HT1080 (cell line): ENCODE measurements around the gene INPP4A. TPM values are rescaled to one million over a fixed set of nuclear protein-coding genes. Genes with fewer than 3 reads are reported as not detected.
A peak's percentile ranks its signal among the peaks of the same experiment; 100 is the strongest.
"Not testable (repeated sequence)": the region's sequence is repeated elsewhere in the genome, so short reads cannot be mapped to it uniquely, and the experiment has no call there.

Experiments
- DNase-seq: peaks from one replicate; pipeline ENCODE4 v3.0.0-alpha.2; 2015; ENCODE audit warnings: low read depth
- total RNA-seq: library from RNA; depleted of rRNA; stranded (reverse); fragments of >200 nt; shearing (Covaris generic); gene quantifications from 2 replicates; pipeline ENCODE4 v1.2.3, GENCODE V29; 2014

INPP4A gene
- total RNA-seq, 1 experiment from 2014 or later: 18.1 TPM

DNA sequence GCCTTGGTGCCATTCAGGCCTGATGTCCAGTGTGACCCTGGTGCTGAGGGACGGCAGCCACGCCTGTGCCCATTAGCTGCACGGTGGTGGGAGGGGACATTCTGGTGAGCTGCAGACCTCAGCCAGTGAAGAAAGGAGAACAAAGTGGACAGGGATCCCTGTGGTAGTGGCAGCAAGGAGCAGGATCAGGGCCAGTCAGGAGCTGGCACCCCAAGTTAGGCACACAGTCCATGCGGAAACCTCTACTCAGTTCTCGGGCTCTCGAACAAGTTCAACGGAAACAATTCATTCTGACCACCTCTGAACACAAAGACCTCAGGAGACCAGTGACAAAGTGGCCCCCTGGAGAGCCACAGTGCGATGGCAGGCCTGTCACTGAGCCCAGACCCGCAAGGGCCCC is 133.6 kb downstream of the INPP4A start:
- no peak for DNase-seq

DNA sequence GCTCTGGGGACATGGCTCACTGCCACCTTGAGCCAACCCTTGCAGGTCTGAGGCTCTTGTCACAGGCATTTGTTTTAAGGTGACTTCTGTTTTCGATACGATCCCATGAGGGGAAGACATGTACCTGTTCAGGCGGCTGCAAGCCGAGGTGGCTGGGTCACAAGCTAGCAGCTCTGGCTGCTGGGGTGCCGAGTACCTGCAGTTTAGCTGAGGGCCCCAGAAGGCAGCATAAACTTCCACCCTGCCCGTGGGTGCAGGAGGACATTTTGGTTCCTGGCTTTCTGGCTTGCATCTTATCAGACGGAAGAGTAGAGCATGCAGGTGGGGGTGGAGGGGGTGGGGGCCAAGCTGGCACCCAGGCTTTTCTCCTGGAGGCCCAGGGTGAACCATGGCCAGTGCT is 135.3 kb downstream of the INPP4A start:
- DNase-seq: no peak

- DNase-seq: no peak
Observed at GRCh38 chr2:98580656-98581284, 136.1 kb downstream of the INPP4A start.

- DNase-seq: no peak
Observed at GRCh38 chr2:98582523-98582922, 137.9 kb downstream of the INPP4A start.

DNA sequence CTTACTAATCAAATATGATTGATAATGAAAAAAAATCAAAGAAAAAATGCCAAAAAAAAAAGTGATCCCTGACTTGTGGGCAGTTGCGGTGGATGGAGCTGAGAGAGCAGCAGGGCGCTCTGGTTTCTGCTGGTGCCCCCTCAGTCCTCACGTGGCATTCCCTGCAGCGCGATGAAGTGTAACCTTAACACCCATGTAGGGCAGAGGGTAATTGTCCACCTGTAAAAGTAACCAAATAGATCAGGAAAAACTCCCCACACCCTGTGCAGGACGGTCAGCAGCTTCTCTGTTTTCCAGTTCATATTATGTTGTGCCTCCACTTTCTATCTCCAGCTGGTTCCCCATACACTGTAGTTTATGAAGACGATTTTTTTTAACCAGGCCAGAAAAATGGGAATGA is 138.6 kb downstream of the INPP4A start:
- DNase-seq: no peak

GRCh38 chr2:98583816-98584618 is 139.4 kb downstream of the INPP4A start:
- DNase-seq: no peak

DNA sequence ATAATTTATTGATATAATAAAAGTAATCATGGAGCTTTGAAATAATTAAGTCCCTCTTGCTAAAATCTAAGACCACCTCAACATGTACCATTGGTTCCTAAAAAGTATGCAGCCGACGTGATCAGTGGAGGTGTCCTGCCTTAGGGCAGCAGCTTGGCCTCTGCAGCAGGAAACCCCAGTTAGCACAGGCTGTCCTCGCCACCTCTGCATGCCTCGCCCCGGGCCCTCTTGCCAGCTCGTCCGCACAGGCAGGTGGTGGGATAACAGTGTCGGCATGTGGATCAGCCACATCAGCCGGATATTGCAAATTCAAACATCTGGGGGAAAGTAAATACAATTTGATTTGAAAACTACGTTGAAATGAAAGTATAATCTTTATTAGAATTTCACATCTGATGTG is 140.7 kb downstream of the INPP4A start:
- DNase-seq: no peak

DNA sequence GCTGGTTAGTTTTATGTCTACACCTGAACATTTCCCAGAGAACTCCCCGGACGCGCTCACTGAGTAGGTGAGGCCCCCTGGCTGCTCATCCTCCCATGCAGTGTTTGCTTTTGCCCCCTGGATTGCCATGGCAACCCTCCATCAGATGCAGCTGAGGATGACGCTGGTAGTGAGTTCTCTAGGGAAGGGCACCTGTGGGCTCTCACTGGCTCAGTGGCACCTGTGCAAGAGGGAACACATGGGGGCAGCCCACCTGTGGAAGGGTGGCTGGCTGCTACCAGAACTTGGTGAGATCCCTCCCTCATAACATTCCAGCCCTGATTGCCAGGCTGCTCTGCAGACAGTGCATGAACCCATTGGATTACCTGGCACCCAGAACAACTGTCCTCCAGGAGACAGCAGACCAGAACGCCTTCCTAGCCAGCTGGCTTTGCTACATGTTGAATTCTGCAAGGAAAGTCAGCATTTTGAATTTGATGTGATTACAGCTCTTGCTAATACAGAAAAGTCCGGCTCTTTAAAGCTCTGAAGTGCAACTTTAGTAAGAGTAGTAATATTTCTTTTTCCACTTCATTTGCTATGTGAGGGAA is 142.0 kb downstream of the INPP4A start:
- DNase-seq: no peak

DNA sequence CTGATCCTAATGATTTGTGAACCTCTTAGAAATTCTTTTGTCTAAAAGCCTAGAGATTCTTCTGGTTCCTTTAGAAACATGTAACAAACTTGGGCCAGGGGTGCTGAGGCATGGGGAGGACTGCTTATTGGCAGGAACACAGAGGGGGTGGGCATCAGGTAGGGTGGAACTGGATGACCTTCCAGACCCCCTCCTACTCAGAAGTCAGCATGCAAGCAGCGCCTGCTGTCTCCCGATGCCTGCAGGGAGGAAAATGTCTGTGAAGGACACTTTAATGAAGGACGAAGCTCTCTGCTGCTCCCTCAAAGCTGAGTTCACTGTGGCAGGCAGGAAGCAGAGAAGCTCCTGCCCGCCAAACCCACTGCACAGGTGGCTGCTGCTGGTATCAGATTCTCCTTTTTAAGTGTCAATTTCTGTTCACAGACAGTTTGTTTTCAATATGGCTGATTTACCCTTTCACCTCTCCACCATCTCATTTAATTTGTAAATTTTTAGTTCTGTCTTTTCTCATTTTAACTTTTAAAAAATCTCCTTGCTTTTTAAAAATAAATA is 144.3 kb downstream of the INPP4A start:
- DNase-seq: no peak

GRCh38 chr2:98589489-98589888 is 144.8 kb downstream of the INPP4A start:
- DNase-seq: no peak

DNA sequence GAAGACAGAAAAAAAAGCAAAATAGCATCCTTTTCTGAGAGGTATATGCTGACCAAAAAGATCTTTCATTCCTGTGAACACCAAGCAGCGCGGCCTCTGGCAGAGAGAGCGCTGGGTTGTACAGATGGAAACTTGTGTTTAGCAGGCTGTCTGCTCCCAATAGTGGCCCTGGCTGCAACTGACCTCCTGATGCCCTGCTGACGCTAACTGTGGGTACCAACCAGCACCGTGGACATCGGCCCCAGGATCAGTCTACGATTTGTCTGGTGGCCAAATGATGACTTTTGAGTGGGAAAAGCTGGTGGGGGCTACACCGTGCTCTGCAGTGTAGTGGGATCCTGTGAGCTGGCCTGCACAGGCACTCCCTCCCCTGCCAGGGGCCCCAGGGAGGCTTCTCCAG is 147.9 kb downstream of the INPP4A start:
- no peak for DNase-seq

DNA sequence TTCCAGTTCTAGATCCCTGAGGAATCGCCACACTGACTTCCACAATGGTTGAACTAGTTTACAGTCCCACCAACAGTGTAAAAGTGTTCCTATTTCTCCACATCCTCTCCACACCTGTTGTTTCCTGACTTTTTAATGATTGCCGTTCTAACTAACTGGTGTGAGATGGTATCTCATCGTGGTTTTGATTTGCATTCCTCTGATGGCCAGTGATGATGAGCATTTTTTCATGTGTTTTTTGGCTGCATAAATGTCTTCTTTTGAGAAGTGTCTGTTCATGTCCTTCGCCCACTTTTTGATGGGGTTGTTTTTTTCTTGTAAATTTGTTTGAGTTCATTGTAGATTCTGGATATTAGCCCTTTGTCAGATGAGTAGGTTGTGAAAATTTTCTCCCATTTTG is 150.0 kb downstream of the INPP4A start:
- not testable (repeated sequence) for DNase-seq

GRCh38 chr2:98598781-98599428 is 154.2 kb downstream of the INPP4A start:
- no peak for DNase-seq

DNA sequence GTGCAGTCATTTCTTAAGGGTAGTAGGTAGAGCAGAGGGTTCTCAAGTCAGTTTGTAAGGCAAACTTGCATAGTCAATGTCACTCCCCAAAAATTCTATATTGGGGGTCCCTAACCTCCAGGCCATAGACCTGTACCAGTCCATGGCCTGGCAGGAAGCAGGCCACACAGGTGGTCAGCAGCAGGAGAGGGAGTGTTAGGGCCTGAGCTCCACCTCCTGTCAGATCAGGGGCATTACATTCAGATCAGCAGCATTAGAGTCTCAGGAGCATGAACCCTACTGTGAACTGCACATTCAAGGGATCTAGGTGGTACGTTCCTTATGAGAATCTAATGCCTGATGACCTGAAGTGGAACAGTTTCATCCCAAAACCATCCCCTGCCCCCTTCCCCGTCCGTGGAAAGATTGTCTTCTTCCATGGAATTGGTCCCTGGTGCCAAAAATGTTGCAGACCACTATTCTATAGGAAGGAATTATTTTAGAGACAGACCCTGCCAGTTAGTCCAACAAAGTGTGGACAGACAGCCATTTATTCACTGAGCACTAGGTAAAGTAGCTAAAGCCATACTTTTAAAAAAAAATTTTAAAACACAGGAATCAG is 157.0 kb downstream of the INPP4A start:
- DNase-seq: peak; percentile 42

GRCh38 chr2:98604547-98604946 is 159.9 kb downstream of the INPP4A start:
- no peak for DNase-seq

- no peak for DNase-seq
Observed at GRCh38 chr2:98605076-98605475, 160.4 kb downstream of the INPP4A start.

- DNase-seq: no peak
Observed at GRCh38 chr2:98606431-98606830, 161.8 kb downstream of the INPP4A start.

GRCh38 chr2:98607104-98607503 is 162.4 kb downstream of the INPP4A start:
- DNase-seq: no peak

GRCh38 chr2:98607741-98608115 is 163.1 kb downstream of the INPP4A start:
- no peak for DNase-seq

- DNase-seq: peak; percentile 82
Observed at GRCh38 chr2:98608116-98608961, 163.7 kb downstream of the INPP4A start, which contains the start of the genes COA5 and UNC50. Gene COA5 (minus strand): TSS chr2:98608512. CDS start chr2:98608405, 107 bp downstream. Gene UNC50 (plus strand): TSS chr2:98608589. CDS start chr2:98609760, 1,171 bp downstream.
